HepG2 (cell line): ENCODE results near the gene MEA1. TPM values are rescaled to one million over a fixed set of nuclear protein-coding genes. Genes with fewer than 3 reads are reported as not detected.
A peak's percentile ranks its signal among the peaks of the same experiment; 100 is the strongest.

ENCODE experiments used
- ETV5 ChIP-seq: IDR thresholded peaks from 2 replicates; pipeline ENCODE4 v1.6.1; 2018; ENCODE audit warnings: missing biosample characterization, missing genetic modification reagents, inconsistent platforms, borderline replicate concordance
- HOXA5 ChIP-seq: sonication (generic); formaldehyde crosslinking; IDR thresholded peaks from 2 replicates; pipeline ENCODE4 v1.4.0; 2020; ENCODE audit warnings: missing genetic modification reagents
- SALL1 ChIP-seq: sonication (generic); formaldehyde crosslinking; IDR thresholded peaks from 2 replicates; pipeline ENCODE4 v1.8.0; 2022; ENCODE audit warnings: mild to moderate bottlenecking, missing genetic modification reagents
- SATB2 ChIP-seq: sonication (generic); formaldehyde crosslinking; IDR thresholded peaks from 2 replicates; pipeline ENCODE4 v1.5.0; 2020; ENCODE audit warnings: missing genetic modification reagents
- U2AF1 ChIP-seq: fragments of 200-400 bp; formaldehyde crosslinking; optimal IDR thresholded peaks from 2 replicates; pipeline ENCODE3; 2017; ENCODE audit warnings: mild to moderate bottlenecking, low read depth, low read length
- ZFAT ChIP-seq: sonication (generic); formaldehyde crosslinking; conservative IDR thresholded peaks from 2 replicates; pipeline ENCODE4 v1.8.1; 2023; ENCODE audit warnings: missing genetic modification reagents, inconsistent platforms
- ZKSCAN5 ChIP-seq: sonication (generic); formaldehyde crosslinking; IDR thresholded peaks from 2 replicates; pipeline ENCODE4 v1.5.1; 2020; ENCODE audit warnings: mild to moderate bottlenecking, missing genetic modification reagents
- ZNF230 ChIP-seq: sonication (generic); formaldehyde crosslinking; IDR thresholded peaks from 2 replicates; pipeline ENCODE4 v1.4.0; 2020; ENCODE audit warnings: mild to moderate bottlenecking, missing genetic modification reagents
- ZNF329 ChIP-seq: sonication (generic); formaldehyde crosslinking; IDR thresholded peaks from 2 replicates; pipeline ENCODE4 v1.9.0; 2021; ENCODE audit warnings: low read depth, mild to moderate bottlenecking, missing genetic modification reagents
- ZNF589 ChIP-seq: sonication (generic); formaldehyde crosslinking; conservative IDR thresholded peaks from 2 replicates; pipeline ENCODE4 v1.8.0; 2022; ENCODE audit warnings: mild to moderate bottlenecking, moderate library complexity, missing genetic modification reagents
- ZNF768 ChIP-seq: sonication (generic); formaldehyde crosslinking; IDR thresholded peaks from 2 replicates; pipeline ENCODE4 v1.4.0; 2020; ENCODE audit warnings: missing genetic modification reagents
- polyA plus RNA-seq, 8 experiments: library from polyadenylated mRNA; depleted of rRNA in 3 of 8; stranded (reverse) in 7 of 8; unstranded in 1 of 8; fragments of >200 nt; fragmentation: Illumina TruSeq in 4 of 8; extraction: Trizol in 4 of 8; gene quantifications; 2 replicates each; pipeline versions ENCODE4 v1.2.1 to v1.2.3, GENCODE V29; 2011 to 2016; ENCODE audit warnings: low read depth in 4 of 8, missing spikeins in 1 of 8, mixed read lengths in 1 of 8; ENCODE audit not compliant: insufficient read depth in 1 of 8
- total RNA-seq, 5 experiments: library from RNA; depleted of rRNA; stranded (reverse); fragments of >200 nt; fragmentation: Illumina TruSeq; extraction: Trizol; gene quantifications; 2 replicates each; pipeline ENCODE4 v1.2.3, GENCODE V29; 2016; ENCODE audit warnings: low read depth in 1 of 5
- TF ChIP-seq, protein P1 (sequence below): sonication (generic); formaldehyde crosslinking; IDR thresholded peaks from 2 replicates; pipeline ENCODE4 v1.4.0; 2020; ENCODE audit warnings: mild to moderate bottlenecking, missing genetic modification reagents
- TF ChIP-seq, protein P2 (sequence below): sonication (generic); formaldehyde crosslinking; IDR thresholded peaks from 2 replicates; pipeline ENCODE4 v1.9.0; 2021; ENCODE audit warnings: missing genetic modification reagents, mild to moderate bottlenecking, borderline replicate concordance
- TF ChIP-seq, protein P3 (sequence below): sonication (generic); formaldehyde crosslinking; IDR thresholded peaks from 2 replicates; pipeline ENCODE4 v1.5.0; 2020; ENCODE audit warnings: missing genetic modification reagents, mild to moderate bottlenecking, borderline replicate concordance
- TF ChIP-seq, protein P4 (sequence below): sonication (generic); formaldehyde crosslinking; IDR thresholded peaks from 2 replicates; pipeline ENCODE4 v1.5.1; 2020; ENCODE audit warnings: mild to moderate bottlenecking, missing genetic modification reagents

MEA1 gene
- total and polyA plus RNA-seq, 2 of the 13 experiments (the other 11 are each of a cell fraction or from before 2014, with no cell fraction given): 75.6 to 86.2 TPM

DNA sequence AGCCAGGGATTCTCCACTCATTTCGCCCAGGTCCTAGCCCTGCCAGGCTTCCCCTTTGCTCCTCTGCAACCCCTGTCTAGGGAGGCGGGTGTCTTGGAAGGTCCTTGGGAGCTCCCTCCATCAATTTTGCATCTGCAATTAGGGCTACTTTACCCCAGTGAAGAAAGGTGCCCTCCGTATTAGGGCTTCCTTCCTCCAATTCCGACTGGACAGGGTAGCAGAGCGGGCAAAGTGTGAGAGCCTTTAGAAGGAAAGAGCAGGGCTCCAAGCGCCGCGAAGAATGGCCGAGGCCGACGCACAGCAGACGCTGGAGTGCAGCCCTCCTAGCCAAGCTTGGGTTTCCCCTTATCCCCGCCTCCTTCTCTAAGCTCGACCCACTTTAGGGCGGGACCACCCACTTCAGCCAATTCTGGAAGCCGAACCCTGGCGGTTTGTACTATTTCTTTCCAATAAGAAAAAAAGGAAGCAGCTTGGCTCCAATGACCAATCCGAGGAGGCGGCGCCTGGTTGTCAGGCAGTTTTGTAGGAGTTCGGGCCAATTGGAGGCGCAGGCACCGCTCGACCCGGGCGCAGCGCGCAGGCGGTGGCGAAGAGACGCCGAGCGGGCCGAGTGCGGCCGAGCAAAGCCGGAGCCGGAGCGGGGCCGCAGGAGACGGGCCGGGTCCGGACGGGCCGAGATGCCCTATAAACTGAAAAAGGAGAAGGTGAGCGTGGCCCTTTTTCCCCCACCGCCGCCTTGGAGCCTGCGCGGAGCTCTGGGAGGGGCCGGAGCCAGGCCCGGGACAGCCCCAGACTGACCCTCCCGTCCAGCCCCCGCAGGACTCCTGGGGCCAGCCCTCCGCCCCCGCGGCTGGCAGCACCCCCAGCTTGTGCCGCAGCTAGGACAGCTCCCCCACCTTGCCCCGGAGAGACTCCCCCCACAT is 29.5 kb downstream of the MEA1 start, which contains the start of gene PPP2R5D (continued):
- TF ChIP-seq, protein P1, sequence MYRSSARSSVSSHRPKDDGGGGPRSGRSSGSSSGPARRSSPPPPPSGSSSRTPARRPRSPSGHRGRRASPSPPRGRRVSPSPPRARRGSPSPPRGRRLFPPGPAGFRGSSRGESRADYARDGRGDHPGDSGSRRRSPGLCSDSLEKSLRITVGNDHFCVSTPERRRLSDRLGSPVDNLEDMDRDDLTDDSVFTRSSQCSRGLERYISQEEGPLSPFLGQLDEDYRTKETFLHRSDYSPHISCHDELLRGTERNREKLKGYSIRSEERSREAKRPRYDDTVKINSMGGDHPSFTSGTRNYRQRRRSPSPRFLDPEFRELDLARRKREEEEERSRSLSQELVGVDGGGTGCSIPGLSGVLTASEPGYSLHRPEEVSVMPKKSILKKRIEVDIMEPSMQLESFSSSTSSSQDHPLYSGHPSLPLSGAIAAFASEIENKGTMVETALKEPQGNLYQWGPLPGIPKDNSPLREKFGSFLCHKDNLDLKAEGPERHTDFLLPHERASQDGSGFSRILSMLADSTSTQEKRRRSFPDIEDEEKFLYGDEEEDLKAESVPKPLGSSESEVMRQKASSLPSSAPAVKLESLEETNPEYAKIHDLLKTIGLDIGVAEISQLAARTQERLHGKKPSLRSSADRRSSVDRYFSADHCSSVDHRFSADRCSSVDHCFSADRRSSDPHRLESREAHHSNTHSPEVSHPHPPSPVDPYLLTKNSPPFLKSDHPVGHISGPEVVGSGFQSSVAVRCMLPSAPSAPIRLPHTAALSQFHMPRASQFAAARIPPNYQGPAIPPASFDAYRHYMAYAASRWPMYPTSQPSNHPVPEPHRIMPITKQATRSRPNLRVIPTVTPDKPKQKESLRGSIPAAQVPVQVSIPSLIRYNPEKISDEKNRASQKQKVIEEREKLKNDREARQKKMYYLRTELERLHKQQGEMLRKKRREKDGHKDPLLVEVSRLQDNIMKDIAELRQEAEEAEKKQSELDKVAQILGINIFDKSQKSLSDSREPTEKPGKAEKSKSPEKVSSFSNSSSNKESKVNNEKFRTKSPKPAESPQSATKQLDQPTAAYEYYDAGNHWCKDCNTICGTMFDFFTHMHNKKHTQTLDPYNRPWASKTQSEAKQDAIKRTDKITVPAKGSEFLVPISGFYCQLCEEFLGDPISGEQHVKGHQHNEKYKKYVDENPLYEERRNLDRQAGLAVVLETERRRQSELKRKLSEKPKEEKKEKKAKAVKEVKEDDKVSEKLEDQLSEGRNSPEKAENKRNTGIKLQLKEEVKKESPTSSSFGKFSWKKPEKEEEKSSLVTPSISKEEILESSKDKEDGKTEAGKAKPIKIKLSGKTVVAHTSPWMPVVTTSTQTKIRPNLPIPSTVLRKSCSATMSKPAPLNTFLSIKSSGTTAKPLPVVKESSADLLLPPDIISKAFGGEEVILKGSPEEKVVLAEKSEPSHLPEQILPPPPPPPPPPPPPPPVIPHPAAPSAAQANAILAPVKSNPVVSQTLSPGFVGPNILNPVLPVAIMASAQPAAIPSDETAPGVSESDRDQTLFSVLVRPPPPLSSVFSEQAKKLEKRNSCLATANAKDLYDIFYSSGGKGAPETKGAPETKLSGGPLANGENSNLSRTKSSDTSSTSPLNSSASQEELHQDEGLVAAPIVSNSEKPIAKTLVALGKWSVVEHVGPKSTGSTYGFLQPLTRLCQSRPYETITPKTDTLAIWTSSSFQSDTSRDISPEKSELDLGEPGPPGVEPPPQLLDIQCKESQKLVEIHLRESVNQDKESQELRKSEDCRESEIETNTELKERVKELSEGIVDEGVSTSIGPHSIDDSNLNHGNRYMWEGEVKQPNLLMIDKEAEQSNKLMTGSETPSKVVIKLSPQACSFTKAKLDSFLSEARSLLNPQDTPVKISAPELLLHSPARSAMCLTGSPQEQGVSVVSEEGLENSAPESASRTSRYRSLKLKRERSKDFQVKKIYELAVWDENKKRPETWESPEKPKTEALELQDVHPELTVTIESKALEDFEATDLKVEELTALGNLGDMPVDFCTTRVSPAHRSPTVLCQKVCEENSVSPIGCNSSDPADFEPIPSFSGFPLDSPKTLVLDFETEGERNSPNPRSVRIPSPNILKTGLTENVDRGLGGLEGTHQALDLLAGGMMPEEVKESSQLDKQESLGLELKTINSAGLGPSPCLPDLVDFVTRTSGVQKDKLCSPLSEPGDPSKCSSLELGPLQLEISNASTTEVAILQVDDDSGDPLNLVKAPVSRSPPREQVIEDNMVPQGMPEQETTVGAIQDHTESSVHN (CRISPR knock-in tag): no peak
- TF ChIP-seq, protein P2, sequence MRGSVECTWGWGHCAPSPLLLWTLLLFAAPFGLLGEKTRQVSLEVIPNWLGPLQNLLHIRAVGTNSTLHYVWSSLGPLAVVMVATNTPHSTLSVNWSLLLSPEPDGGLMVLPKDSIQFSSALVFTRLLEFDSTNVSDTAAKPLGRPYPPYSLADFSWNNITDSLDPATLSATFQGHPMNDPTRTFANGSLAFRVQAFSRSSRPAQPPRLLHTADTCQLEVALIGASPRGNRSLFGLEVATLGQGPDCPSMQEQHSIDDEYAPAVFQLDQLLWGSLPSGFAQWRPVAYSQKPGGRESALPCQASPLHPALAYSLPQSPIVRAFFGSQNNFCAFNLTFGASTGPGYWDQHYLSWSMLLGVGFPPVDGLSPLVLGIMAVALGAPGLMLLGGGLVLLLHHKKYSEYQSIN: no peak
- TF ChIP-seq ZNF768 (CRISPR knock-in tag) (peak; percentile 29; the same call in 1 of the 2 replicates), ZKSCAN5 (CRISPR knock-in tag) (no peak), SATB2 (CRISPR knock-in tag) (0 out of 2 replicates have a peak, but pooled peaks have one; percentile 47), U2AF1 (no peak), ZFAT (CRISPR knock-in tag) (no peak), ZNF329 (peak; percentile 90; the same call in 1 of the 2 replicates), ETV5 (0 out of 2 replicates have a peak, but pooled peaks have one; percentile 43), ZNF589 (CRISPR knock-in tag) (no peak), ZNF230 (CRISPR knock-in tag) (0 out of 2 replicates have a peak, but pooled peaks have one; percentile 76), HOXA5 (peak; percentile 77), SALL1 (CRISPR knock-in tag) (peak; percentile 54)
- TF ChIP-seq, protein P3, sequence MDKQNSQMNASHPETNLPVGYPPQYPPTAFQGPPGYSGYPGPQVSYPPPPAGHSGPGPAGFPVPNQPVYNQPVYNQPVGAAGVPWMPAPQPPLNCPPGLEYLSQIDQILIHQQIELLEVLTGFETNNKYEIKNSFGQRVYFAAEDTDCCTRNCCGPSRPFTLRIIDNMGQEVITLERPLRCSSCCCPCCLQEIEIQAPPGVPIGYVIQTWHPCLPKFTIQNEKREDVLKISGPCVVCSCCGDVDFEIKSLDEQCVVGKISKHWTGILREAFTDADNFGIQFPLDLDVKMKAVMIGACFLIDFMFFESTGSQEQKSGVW (CRISPR knock-in tag): no peak
- TF ChIP-seq, protein P4, sequence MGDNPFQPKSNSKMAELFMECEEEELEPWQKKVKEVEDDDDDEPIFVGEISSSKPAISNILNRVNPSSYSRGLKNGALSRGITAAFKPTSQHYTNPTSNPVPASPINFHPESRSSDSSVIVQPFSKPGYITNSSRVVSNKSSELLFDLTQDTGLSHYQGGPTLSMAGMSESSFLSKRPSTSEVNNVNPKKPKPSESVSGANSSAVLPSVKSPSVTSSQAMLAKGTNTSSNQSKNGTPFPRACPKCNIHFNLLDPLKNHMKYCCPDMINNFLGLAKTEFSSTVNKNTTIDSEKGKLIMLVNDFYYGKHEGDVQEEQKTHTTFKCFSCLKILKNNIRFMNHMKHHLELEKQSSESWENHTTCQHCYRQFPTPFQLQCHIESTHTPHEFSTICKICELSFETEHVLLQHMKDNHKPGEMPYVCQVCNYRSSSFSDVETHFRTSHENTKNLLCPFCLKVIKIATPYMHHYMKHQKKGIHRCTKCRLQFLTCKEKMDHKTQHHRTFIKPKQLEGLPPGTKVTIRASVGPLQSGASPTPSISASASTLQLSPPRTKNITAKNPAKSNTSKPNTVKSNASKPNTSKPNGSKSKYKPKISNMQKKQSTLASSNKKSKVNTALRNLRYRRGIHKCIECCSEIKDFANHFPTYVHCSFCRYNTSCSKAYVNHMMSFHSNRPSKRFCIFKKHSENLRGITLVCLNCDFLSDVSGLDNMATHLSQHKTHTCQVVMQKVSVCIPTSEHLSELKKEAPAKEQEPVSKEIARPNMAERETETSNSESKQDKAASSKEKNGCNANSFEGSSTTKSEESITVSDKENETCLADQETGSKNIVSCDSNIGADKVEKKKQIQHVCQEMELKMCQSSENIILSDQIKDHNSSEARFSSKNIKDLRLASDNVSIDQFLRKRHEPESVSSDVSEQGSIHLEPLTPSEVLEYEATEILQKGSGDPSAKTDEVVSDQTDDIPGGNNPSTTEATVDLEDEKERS (CRISPR knock-in tag): no peak
